Uterus (tissue), 4 donors: ENCODE data around the gene FGD6. TPM values are rescaled to one million over a fixed set of nuclear protein-coding genes. Genes with fewer than 3 reads are reported as not detected.
"Not testable (repeated sequence)": the region's sequence is repeated elsewhere in the genome, so short reads cannot be mapped to it uniquely, and the experiment has no call there.

ENCODE experiments used
- DNase-seq, 2 donors: peaks; one replicate each; pipeline ENCODE4 v3.0.0-alpha.2; 2019 to 2020
- H3K27ac ChIP-seq, 2 donors: fragments of 200-600 bp; sonication (generic); 1 replicate in 1 of 2; 2 replicates in 1 of 2; pipeline ENCODE4 v1.5.1; 2016 to 2018
- H3K27me3 ChIP-seq, 2 donors: fragments of 200-600 bp; sonication (generic); one replicate each; pipeline ENCODE4 v1.5.1; 2018 to 2019; ENCODE audit warnings: control low read depth in 1 of 2
- H3K36me3 ChIP-seq, 2 donors: fragments of 200-600 bp; sonication (generic); one replicate each; pipeline ENCODE4 v1.5.1; 2019; ENCODE audit warnings: control low read depth in 1 of 2
- H3K4me1 ChIP-seq, 2 donors: fragments of 200-600 bp; sonication (generic); one replicate each; pipeline ENCODE4 v1.5.1; 2018 to 2019; ENCODE audit warnings: control low read depth in 1 of 2
- H3K4me3 ChIP-seq, 2 donors: fragments of 200-600 bp; sonication (generic); 1 replicate in 1 of 2; 2 replicates in 1 of 2; pipeline ENCODE4 v1.5.1; 2018 to 2019; ENCODE audit warnings: mild to moderate bottlenecking in 1 of 2
- H3K9me3 ChIP-seq, 2 donors: fragments of 200-600 bp; sonication (generic); one replicate each; pipeline ENCODE4 v1.5.1; 2019; ENCODE audit warnings: control low read depth in 1 of 2
- POLR2A ChIP-seq, 2 donors: fragments of 450-650 bp; IDR thresholded peaks; one replicate each; pipeline ENCODE4 v1.6.1; 2016; ENCODE audit warnings: antibody characterized with exemption in 2 of 2, mild to moderate bottlenecking in 1 of 2, moderate library complexity in 1 of 2
- intact Hi-C: fragments of 100-400 bp; cut with DNase I; formaldehyde crosslinking; loops from one replicate; pipeline ENCODE4 v1.15.1; 2023; ENCODE audit warnings: low total_unique reads
- total RNA-seq, 4 donors: library from RNA; depleted of rRNA in 3 of 4; stranded (reverse); fragments of >200 nt in 3 of 4; gene quantifications; one replicate each; pipeline versions ENCODE4 v1.1.0 to v1.2.4, GENCODE V29; 2014 to 2023
- TF ChIP-seq, protein P1 (sequence below), 4 experiments: fragments of 200-600 bp in 2 of 4; fragments of 450-650 bp in 2 of 4; sonication (generic) in 2 of 4; IDR thresholded peaks; one replicate each; pipeline ENCODE4 v1.5.1; 2016 to 2019; ENCODE audit warnings: antibody characterized with exemption in 4 of 4, mild to moderate bottlenecking in 2 of 4, moderate library complexity in 1 of 4
- donor health status: DM: yes; HTN: yes; CAD: no.

FGD6 gene
- total RNA-seq, 4 donors from 2014 or later = 7.6 to 25.3 (median 15.1) TPM

DNA sequence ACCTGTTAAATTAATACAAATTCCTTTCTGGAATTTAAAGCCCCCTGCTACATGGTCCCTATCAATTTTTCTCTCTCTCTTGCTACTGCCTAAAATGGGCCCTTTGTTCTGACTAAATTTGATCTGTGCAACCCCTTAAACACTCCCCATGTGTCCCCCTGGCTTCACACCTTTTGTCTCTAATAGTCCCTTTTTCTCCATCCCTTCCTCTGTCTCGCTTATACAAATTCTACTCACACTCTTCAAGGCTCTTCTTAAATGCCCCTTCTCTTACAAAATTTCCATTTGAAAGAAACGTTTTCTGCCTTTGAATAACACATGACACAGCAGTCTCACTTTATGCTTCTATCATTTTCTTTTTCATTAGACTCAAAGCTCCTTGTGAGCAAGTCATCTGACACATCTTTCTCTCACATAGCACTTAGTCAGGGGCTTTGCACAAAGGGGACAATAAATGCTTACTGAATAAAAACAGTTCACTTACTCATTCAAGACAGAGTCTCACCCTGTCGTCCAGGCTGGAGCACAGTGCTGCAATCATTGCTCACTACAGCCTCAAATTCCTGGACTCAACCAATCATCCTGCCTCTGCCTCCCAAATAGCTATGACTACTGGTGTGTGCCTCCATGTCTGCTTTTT lies 102.4 kb downstream of the FGD6 start:
- Histone ChIP-seq H3K27me3 (no peaks in the 10 kb centered on the region), H3K4me1 (peaks cover 7 to 9% of the 10 kb centered on the region in 2 donors), H3K4me3 (no peak overlapping the region), H3K9me3 (no peaks in the 10 kb centered on the region), H3K27ac (no peak overlapping the region), H3K36me3 (no peaks in the 10 kb centered on the region)
- DNase-seq = no peak
- TF ChIP-seq, protein P1, sequence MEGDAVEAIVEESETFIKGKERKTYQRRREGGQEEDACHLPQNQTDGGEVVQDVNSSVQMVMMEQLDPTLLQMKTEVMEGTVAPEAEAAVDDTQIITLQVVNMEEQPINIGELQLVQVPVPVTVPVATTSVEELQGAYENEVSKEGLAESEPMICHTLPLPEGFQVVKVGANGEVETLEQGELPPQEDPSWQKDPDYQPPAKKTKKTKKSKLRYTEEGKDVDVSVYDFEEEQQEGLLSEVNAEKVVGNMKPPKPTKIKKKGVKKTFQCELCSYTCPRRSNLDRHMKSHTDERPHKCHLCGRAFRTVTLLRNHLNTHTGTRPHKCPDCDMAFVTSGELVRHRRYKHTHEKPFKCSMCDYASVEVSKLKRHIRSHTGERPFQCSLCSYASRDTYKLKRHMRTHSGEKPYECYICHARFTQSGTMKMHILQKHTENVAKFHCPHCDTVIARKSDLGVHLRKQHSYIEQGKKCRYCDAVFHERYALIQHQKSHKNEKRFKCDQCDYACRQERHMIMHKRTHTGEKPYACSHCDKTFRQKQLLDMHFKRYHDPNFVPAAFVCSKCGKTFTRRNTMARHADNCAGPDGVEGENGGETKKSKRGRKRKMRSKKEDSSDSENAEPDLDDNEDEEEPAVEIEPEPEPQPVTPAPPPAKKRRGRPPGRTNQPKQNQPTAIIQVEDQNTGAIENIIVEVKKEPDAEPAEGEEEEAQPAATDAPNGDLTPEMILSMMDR (IDR thresholded peaks at IDR 0.05) = no peak
- TF ChIP-seq POLR2A (IDR thresholded peaks at IDR 0.05) = no peak
- intact Hi-C loops = loop anchor here (5.0 to 10.0 kb wide), 2 partner anchors 222 to 420 kb away; no protein-coding TSS in a partner anchor

DNA sequence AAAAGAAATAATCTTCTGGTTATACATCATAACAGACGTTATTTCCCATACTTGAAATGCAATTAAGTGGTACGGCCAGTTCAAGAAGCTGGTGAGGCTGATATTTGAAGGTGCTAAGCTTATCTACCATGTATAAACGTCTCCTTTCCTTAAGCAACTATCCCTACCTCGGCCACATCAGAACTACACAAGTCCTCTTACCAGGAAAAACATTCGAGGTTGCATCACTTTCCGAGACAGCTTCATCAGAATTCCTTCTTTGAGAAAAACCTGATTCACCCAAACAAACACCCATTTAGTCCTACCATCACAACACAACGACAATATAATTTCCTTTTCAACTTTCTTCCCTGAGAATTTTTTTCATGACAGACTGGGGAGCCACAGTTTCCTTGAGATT lies 109.9 kb downstream of the FGD6 start:
- H3K9me3 ChIP-seq = no peaks in the 10 kb centered on the region
- TF ChIP-seq, protein P1 (IDR thresholded peaks at IDR 0.05) = no peak
- TF ChIP-seq POLR2A (IDR thresholded peaks at IDR 0.05) = no peak
- no peak overlapping the region for H3K27ac ChIP-seq
- H3K36me3 ChIP-seq = no peaks in the 10 kb centered on the region
- no peak overlapping the region for H3K4me3 ChIP-seq
- H3K27me3 ChIP-seq = no peaks in the 10 kb centered on the region
- no peaks in the 10 kb centered on the region for H3K4me1 ChIP-seq
- DNase-seq = no peak
- intact Hi-C loops = no loop called here

DNA sequence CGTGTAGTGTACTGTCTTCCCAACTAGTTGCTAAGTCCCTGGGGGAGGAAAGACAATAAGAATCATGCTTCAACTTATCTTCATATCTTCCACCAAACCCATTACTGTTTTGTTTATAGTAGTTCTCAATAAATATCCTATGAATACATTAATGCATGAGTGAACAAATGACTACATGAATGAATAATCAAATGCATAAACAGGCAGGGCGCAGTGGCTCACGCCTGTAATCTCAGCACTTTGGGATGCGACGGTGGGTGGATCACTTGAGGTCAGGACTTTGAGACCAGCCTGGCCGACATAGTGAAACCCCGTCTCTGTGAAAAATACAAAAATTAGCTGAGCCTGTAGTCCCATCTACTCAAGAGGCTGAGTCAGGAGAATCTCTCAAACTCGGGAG lies 111.7 kb downstream of the FGD6 start:
- intact Hi-C loops = no loop called here
- Histone ChIP-seq H3K4me1 (no peaks in the 10 kb centered on the region), H3K27me3 (no peaks in the 10 kb centered on the region), H3K27ac (no peak overlapping the region), H3K4me3 (no peak overlapping the region), H3K36me3 (no peaks in the 10 kb centered on the region), H3K9me3 (no peaks in the 10 kb centered on the region)
- no peak for TF ChIP-seq POLR2A (IDR thresholded peaks at IDR 0.05)
- TF ChIP-seq, protein P1 (IDR thresholded peaks at IDR 0.05) = no peak
- DNase-seq = no peak

DNA sequence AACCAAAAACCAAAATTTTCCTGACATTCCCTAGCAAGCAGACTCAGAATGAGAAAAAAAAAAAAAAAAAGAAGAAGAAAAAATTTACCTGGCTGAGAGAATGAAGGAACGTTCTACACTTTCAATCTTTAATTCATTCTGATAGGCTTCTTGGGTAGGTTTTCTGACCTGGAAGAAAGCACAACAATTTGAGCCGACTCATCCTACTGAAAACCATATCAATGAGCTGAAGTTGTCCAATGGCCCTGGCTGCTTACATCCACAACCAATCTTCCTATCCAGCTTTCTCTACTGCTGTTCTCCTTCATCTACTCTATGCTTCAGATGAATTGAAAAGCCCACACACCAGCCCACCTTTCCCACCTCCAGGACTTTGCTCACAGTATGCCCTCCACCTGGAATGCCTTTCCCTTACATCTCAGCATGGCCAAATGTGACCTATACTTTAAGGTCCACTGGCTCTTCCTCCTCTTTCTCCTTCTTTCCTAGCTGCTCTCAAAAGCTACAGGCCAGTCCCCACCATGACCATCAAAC lies 112.3 kb downstream of the FGD6 start:
- no peaks in the 10 kb centered on the region for H3K27me3 ChIP-seq
- no peak overlapping the region for H3K27ac ChIP-seq
- no peak for DNase-seq
- H3K36me3 ChIP-seq = no peaks in the 10 kb centered on the region
- no peak overlapping the region for H3K4me3 ChIP-seq
- H3K9me3 ChIP-seq = no peaks in the 10 kb centered on the region
- TF ChIP-seq, protein P1 (IDR thresholded peaks at IDR 0.05) = no peak
- no peak for TF ChIP-seq POLR2A (IDR thresholded peaks at IDR 0.05)
- intact Hi-C loops = no loop called here
- no peaks in the 10 kb centered on the region for H3K4me1 ChIP-seq

GRCh38 chr12:95102916-95103671 lies 114.2 kb downstream of the FGD6 start:
- Histone ChIP-seq H3K4me3 (no peak overlapping the region), H3K9me3 (no peaks in the 10 kb centered on the region), H3K36me3 (no peaks in the 10 kb centered on the region), H3K27me3 (no peaks in the 10 kb centered on the region), H3K27ac (no peak overlapping the region), H3K4me1 (no peaks in the 10 kb centered on the region)
- no peak for DNase-seq
- TF ChIP-seq, protein P1 (IDR thresholded peaks at IDR 0.05) = no peak
- no peak for TF ChIP-seq POLR2A (IDR thresholded peaks at IDR 0.05)
- intact Hi-C loops = no loop called here

DNA sequence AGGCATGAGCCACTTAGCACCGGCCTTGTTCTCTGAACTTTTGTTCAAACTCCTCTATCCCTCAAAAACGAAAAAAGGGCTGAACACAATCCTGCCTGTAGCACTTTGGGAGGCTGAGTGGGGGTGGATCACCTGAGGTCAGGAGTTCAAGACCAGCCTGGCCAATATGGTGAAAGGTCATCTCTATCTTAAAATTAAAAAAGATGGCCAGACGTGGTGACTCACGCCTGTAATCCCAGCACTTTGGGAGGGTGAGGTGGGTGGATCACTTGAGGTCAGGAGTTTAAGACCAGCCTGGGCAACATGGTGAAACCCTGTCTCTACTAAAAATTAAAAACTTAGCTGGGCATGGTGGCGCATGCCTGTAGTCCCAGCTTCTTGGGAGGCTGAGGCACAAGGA lies 115.3 kb downstream of the FGD6 start:
- H3K27ac ChIP-seq, H3K36me3 ChIP-seq, DNase-seq, H3K4me3 ChIP-seq, H3K27me3 ChIP-seq, intact Hi-C loops, H3K9me3 ChIP-seq, H3K4me1 ChIP-seq: not testable (repeated sequence)
